GM12878 (cell line): ENCODE data around the gene CDC42EP1. TPM values are rescaled to one million over a fixed set of nuclear protein-coding genes. Genes with fewer than 3 reads are reported as not detected.
A peak's percentile ranks its signal among the peaks of the same experiment; 100 is the strongest.

Source experiments
- ASH2L ChIP-seq: fragments of 300-600, 200-600 bp; sonication (generic); IDR thresholded peaks from 2 replicates; pipeline ENCODE4 v1.6.1; 2017; ENCODE audit warnings: low read depth, mild to moderate bottlenecking, borderline replicate concordance
- CTCF ChIP-seq, 3 experiments: IDR thresholded peaks in 2 of 3; conservative IDR thresholded peaks in 1 of 3; 2 replicates each; pipeline ENCODE4 v1.5.1; 2011; ENCODE audit warnings: low read depth in 3 of 3, low read length in 3 of 3, mild to moderate bottlenecking in 3 of 3, control low read depth in 2 of 3, moderate library complexity in 2 of 3, inconsistent platforms in 1 of 3, mixed read lengths in 1 of 3; ENCODE audit not compliant: control insufficient read depth in 2 of 3, insufficient read depth in 1 of 3; ENCODE audit errors: extremely low read depth in 1 of 3
- DPF2 ChIP-seq: fragments of 450-650 bp; IDR thresholded peaks from 2 replicates; pipeline ENCODE4 v1.6.1; 2017; ENCODE audit warnings: mild to moderate bottlenecking
- FOS ChIP-seq: IDR thresholded peaks from 3 replicates; pipeline ENCODE4 v1.6.1; 2011; ENCODE audit warnings: borderline replicate concordance; ENCODE audit not compliant: insufficient read length; ENCODE audit errors: extremely low read depth
- FOXM1 ChIP-seq: IDR thresholded peaks from 2 replicates; pipeline ENCODE4 v1.6.1; 2012; ENCODE audit warnings: low read depth, mild to moderate bottlenecking, inconsistent platforms, low read length, moderate library complexity
- GATAD2B ChIP-seq: fragments of 450-650 bp; conservative IDR thresholded peaks from 2 replicates; pipeline ENCODE4 v1.6.1; 2017; ENCODE audit warnings: low read depth, mild to moderate bottlenecking, moderate library complexity
- IKZF2 ChIP-seq, 2 experiments: fragments of 450-650 bp; IDR thresholded peaks; 2 replicates each; pipeline ENCODE4 v1.6.1; 2017; ENCODE audit warnings: mild to moderate bottlenecking in 2 of 2, moderate library complexity in 2 of 2
- KLF5 ChIP-seq: fragments of 450-650 bp; IDR thresholded peaks from 2 replicates; pipeline ENCODE4 v1.6.1; 2014; ENCODE audit warnings: mild to moderate bottlenecking; ENCODE audit not compliant: partially characterized antibody
- MAX ChIP-seq: IDR thresholded peaks from 2 replicates; pipeline ENCODE4 v1.6.1; 2012; ENCODE audit warnings: low read depth, low read length, improper control_type of control experiment
- MXI1 ChIP-seq: fragments of 150-350 bp; IDR thresholded peaks from 2 replicates; pipeline ENCODE4 v1.6.1; 2011; ENCODE audit warnings: low read depth, mild to moderate bottlenecking, inconsistent platforms, low read length, improper control_type of control experiment
- NFYB ChIP-seq: IDR thresholded peaks from 2 replicates; pipeline ENCODE4 v1.6.1; 2011; ENCODE audit warnings: low read depth, mild to moderate bottlenecking, low read length, improper control_type of control experiment, moderate library complexity; ENCODE audit not compliant: insufficient read depth
- PKNOX1 ChIP-seq: fragments of 450-650 bp; IDR thresholded peaks from 2 replicates; pipeline ENCODE4 v1.6.1; 2016; ENCODE audit warnings: mild to moderate bottlenecking
- PML ChIP-seq: IDR thresholded peaks from 2 replicates; pipeline ENCODE4 v1.6.1; 2012; ENCODE audit warnings: low read length, inconsistent platforms
- POLR2AphosphoS5 ChIP-seq: IDR thresholded peaks from 2 replicates; pipeline ENCODE4 v1.6.1; 2011; ENCODE audit warnings: mild to moderate bottlenecking, low read length, inconsistent platforms
- RBBP5 ChIP-seq: fragments of 200-600 bp; sonication (generic); conservative IDR thresholded peaks from 2 replicates; pipeline ENCODE4 v1.6.1; 2016
- RCOR1 ChIP-seq: conservative IDR thresholded peaks from 2 replicates; pipeline ENCODE4 v1.6.1; 2012; ENCODE audit warnings: low read depth, low read length, improper control_type of control experiment
- RFX5 ChIP-seq: IDR thresholded peaks from 2 replicates; pipeline ENCODE4 v1.6.1; 2011; ENCODE audit warnings: low read depth, low read length, improper control_type of control experiment
- SMAD5 ChIP-seq: IDR thresholded peaks from 2 replicates; pipeline ENCODE4 v1.6.1; 2016; ENCODE audit warnings: antibody characterized with exemption, low read depth
- SMARCA5 ChIP-seq: fragments of 450-650 bp; IDR thresholded peaks from 2 replicates; pipeline ENCODE4 v1.6.1; 2017; ENCODE audit warnings: mild to moderate bottlenecking
- SRF ChIP-seq, 2 experiments: IDR thresholded peaks; 2 replicates each; pipeline ENCODE4 v1.6.1; 2011; ENCODE audit warnings: low read depth in 2 of 2, low read length in 2 of 2, mild to moderate bottlenecking in 1 of 2, moderate library complexity in 1 of 2
- SUPT20H ChIP-seq: IDR thresholded peaks from 2 replicates; pipeline ENCODE4 v1.6.1; 2011; ENCODE audit warnings: low read depth, mild to moderate bottlenecking, low read length, moderate library complexity, borderline replicate concordance; ENCODE audit not compliant: control insufficient read depth
- TCF12 ChIP-seq: IDR thresholded peaks from 2 replicates; pipeline ENCODE4 v1.6.1; 2011; ENCODE audit warnings: low read depth, mild to moderate bottlenecking, low read length
- TCF3 ChIP-seq: IDR thresholded peaks from 2 replicates; pipeline ENCODE4 v1.6.1; 2012; ENCODE audit warnings: low read depth, mild to moderate bottlenecking, low read length, borderline replicate concordance; ENCODE audit not compliant: insufficient read depth
- USF1 ChIP-seq: IDR thresholded peaks from 2 replicates; pipeline ENCODE4 v1.6.1; 2011; ENCODE audit warnings: borderline replicate concordance, low read depth, mild to moderate bottlenecking, moderate library complexity, mixed read lengths, low read length; ENCODE audit not compliant: insufficient read depth; ENCODE audit errors: extremely low read length
- YBX1 ChIP-seq: fragments of 450-650 bp; IDR thresholded peaks from 2 replicates; pipeline ENCODE4 v1.6.1; 2016; ENCODE audit warnings: antibody characterized with exemption
- YY1 ChIP-seq: IDR thresholded peaks from 2 replicates; pipeline ENCODE4 v1.6.1; 2011; ENCODE audit warnings: low read depth, mild to moderate bottlenecking, low read length
- ZNF274 ChIP-seq: IDR thresholded peaks from one replicate; pipeline ENCODE4 v1.8.0; 2011; ENCODE audit not compliant: insufficient read length, insufficient read depth
- polyA plus RNA-seq, 11 experiments: library from polyadenylated mRNA; depleted of rRNA in 4 of 11; unstranded in 6 of 11; stranded (reverse) in 5 of 11; fragments of >200 nt; fragmentation: Nextera tagmentation in 4 of 11; fragmentation: Illumina TruSeq in 1 of 11; extraction: Ambion mirVana in 4 of 11; extraction: Trizol in 1 of 11; gene quantifications; 1 replicate in 1 of 11; 2 replicates in 10 of 11; pipeline versions ENCODE4 v1.2.1 to v1.2.3, GENCODE V29; 2011 to 2016; ENCODE audit warnings: inconsistent platforms in 2 of 11, missing spikeins in 2 of 11, low read depth in 1 of 11
- total RNA-seq, 4 experiments: library from RNA; depleted of rRNA in 3 of 4; stranded (reverse); fragments of >200 nt in 3 of 4; fragmentation: Illumina TruSeq in 1 of 4; extraction: Trizol in 1 of 4; gene quantifications; 2 replicates each; pipeline versions ENCODE4 v1.2.1 to v1.2.3, GENCODE V29; 2013 to 2021

CDC42EP1 gene
- total and polyA plus RNA-seq, 10 of the 15 experiments (the other 5 are each of a cell fraction or from before 2014, with no cell fraction given), result 0.04 to 0.33 (median 0.09) TPM; not detected in 7

- TF ChIP-seq RBBP5 (no peak), POLR2AphosphoS5 (peak; percentile 40; the same call in 1 of the 2 replicates), CTCF (IDR thresholded peaks at IDR 0.05 in 2 of 3, conservative IDR thresholded peaks at IDR 0.05 in 1 of 3; ENCODE audit: control insufficient read depth in 2 of 3, extremely low read depth in 1 of 3, insufficient read depth in 1 of 3, low read depth in 3 of 3, low read length in 3 of 3) (no peak), PKNOX1 (peak; percentile 73; the same call in 1 of the 2 replicates), FOXM1 (no peak; the same call in 1 of the 2 replicates), SMAD5 (no peak), YBX1 (no peak), FOS (no peak), MXI1 (peak; percentile 87), SRF (IDR thresholded peaks at IDR 0.05; ENCODE audit: low read depth in 2 of 2, low read length in 2 of 2) (peak in 1 of 2 experiments; percentile 54; a peak in 2 of 4 replicates), YY1 (peak; percentile 95), GATAD2B (peak; percentile 92), KLF5 (peak; percentile 85), NFYB (0 out of 2 replicates have a peak, but pooled peaks have one; percentile 13), SUPT20H (no peak), SMARCA5 (peak; percentile 50; the same call in 1 of the 2 replicates), TCF3 (peak; percentile 85; the same call in 1 of the 2 replicates), RFX5 (peak; percentile 41; the same call in 1 of the 2 replicates), USF1 (no peak), ASH2L (peak; percentile 52; the same call in 1 of the 2 replicates), RCOR1 (no peak), ZNF274 (no peak), DPF2 (peak; percentile 68), MAX (peak; percentile 33; the same call in 1 of the 2 replicates), TCF12 (peak; percentile 68), IKZF2 (IDR thresholded peaks at IDR 0.05) (peak; percentile 95), PML (peak; percentile 83; the same call in 1 of the 2 replicates)
These were observed 48.4 kb downstream of the CDC42EP1 start, which contains the start of gene GGA1 (continued) for GRCh38 chr22:37608477-37609239.
